Fibroblast of villous mesenchyme (primary cell): ENCODE data around the gene ANKRD33. TPM values are rescaled to one million over a fixed set of nuclear protein-coding genes. Genes with fewer than 3 reads are reported as not detected.

ENCODE experiments used
- DNase-seq: peaks from one replicate; pipeline ENCODE4 v3.0.0-alpha.2; 2010; ENCODE audit warnings: low read depth
- H3K4me3 ChIP-seq: 2 replicates; pipeline ENCODE4 v1.5.1; 2011; ENCODE audit warnings: low read depth, mild to moderate bottlenecking, low read length
- total RNA-seq: library from RNA; depleted of rRNA; stranded (reverse); fragments of >200 nt; gene quantifications from 2 replicates; pipeline ENCODE4 v1.2.3, GENCODE V29; 2012
- TF ChIP-seq, protein P1 (sequence below): IDR thresholded peaks from 2 replicates; pipeline ENCODE4 v1.5.1; 2012; ENCODE audit warnings: low read depth, mild to moderate bottlenecking, low read length; ENCODE audit not compliant: insufficient read depth

Gene ANKRD33
- total RNA-seq, 1 donor: not detected

- H3K4me3 ChIP-seq: peak overlapping the region; percentile 54
- TF ChIP-seq, protein P1, sequence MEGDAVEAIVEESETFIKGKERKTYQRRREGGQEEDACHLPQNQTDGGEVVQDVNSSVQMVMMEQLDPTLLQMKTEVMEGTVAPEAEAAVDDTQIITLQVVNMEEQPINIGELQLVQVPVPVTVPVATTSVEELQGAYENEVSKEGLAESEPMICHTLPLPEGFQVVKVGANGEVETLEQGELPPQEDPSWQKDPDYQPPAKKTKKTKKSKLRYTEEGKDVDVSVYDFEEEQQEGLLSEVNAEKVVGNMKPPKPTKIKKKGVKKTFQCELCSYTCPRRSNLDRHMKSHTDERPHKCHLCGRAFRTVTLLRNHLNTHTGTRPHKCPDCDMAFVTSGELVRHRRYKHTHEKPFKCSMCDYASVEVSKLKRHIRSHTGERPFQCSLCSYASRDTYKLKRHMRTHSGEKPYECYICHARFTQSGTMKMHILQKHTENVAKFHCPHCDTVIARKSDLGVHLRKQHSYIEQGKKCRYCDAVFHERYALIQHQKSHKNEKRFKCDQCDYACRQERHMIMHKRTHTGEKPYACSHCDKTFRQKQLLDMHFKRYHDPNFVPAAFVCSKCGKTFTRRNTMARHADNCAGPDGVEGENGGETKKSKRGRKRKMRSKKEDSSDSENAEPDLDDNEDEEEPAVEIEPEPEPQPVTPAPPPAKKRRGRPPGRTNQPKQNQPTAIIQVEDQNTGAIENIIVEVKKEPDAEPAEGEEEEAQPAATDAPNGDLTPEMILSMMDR: no peak
- DNase-seq: no peak
Measured at GRCh38 chr12:51907856-51908425, 20.0 kb downstream of the ANKRD33 start.

DNA sequence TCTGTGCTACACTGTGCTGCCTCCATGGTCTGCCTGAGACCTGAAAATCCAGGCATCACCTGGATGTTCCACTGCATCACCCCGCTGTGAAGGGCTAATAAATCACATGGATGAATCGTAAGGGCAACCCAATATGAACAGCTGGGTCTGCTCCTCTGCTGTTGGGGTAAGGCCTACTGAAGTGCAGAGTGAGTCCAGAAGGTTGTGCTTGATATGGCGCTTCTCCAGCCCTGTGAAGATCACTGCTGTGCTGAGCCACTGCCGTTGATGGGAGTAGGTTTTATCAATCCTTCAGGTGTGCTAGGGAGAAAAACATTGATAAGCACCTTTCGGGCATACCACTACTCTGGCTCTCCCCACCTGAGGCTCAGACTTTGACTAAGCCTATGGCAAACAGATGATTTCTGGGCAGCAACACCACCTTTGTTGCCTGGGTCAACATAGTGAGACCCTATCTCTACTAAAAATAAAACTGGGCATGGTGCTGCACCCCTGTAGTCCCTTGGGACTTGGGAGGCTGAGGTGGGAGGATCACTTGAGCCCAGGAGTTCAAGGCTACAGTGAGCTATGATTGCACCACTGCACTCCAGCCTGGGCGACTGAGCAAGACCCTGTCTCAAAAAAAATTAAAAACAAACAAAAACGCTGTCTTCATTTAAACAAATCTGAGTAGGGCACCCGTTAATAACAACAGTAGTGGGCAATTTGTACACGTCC, 21.1 kb downstream of the ANKRD33 start:
- no peak for DNase-seq
- TF ChIP-seq, protein P1: no peak
- no peak overlapping the region for H3K4me3 ChIP-seq

DNA sequence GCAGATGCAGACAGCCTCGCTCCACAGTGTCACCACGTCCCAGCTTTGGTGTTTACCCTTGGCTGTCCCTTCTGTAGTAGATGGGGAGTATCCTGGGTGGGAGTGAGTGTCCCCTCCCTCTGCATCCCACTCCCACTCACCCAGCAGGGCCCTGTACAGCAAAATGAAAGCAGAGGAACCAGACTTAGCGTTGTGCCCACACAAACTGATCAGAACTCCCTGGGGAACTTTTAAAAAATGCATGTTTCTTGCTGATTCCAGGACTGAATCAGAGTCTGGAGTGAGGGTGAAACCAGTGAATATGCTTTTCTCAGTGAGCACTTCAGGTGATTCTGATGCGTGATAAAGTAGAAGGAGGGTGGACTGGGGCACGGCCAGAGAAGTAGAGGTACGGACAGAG, 22.3 kb downstream of the ANKRD33 start:
- H3K4me3 ChIP-seq: no peak overlapping the region
- TF ChIP-seq, protein P1: no peak
- no peak for DNase-seq

- no peak for DNase-seq
- H3K4me3 ChIP-seq: no peak overlapping the region
- TF ChIP-seq, protein P1: no peak
Measured at GRCh38 chr12:51910691-51911090, 22.8 kb downstream of the ANKRD33 start.

- H3K4me3 ChIP-seq: no peak overlapping the region
- TF ChIP-seq, protein P1: no peak
- DNase-seq: no peak
Measured at GRCh38 chr12:51911307-51911706, 23.4 kb downstream of the ANKRD33 start.

DNA sequence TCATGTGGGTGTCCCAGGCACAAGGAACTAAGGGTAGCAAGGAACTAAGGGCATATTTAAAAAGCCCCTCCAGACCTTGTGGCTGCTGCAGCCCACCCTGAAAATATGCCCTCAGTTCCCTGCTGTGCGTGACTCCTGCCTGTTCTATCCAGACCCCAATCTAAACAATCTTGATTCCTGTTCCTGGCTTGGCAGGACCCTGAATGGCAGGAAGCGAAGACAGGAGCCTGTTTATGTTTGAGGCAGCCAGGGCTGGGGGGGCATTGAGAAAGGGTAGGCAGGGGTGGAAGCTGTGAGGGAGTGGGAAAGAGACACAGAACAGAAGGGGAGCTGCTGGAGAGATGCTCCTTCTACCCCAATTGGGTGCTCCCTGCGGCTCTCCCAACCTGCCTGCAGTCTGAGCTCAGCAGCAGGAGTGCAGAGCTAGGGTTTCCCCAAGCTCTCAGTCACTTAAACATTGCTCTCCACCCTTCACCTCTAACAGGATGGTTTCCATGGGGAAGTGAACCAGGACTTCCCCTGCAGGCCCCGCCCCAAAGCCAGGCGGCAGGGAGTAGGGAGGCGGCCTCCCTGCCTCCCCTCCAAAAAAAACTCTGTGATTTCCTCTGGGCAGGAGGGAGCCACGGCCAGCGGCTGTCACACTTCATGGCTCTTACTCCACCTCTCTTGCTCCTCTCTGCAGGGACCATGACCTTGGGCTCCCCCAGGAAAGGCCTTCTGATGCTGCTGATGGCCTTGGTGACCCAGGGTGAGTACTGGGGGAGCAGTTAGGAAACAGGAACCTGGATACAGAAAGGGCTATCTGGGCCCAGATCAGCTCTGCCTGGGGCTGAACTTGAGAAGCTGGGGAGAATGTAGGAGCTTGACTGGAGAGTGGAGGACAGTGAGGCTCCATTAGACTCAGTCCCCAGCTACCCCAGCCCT, 24.1 kb downstream of the ANKRD33 start:
- H3K4me3 ChIP-seq: no peak overlapping the region
- DNase-seq: no peak
- TF ChIP-seq, protein P1: no peak
